GM18499 (cell line): Measurements from ENCODE around the gene DUSP22.
A peak's percentile ranks its signal among the peaks of the same experiment; 100 is the strongest.

Experiments used
- ATAC-seq: cut with Tn5 transposase; IDR thresholded peaks from one replicate; pipeline ENCODE4 v1.9.1; 2021; ENCODE audit warnings: moderate number of reproducible peaks; ENCODE audit not compliant: insufficient read depth, unreplicated experiment

DUSP22 gene

DNA sequence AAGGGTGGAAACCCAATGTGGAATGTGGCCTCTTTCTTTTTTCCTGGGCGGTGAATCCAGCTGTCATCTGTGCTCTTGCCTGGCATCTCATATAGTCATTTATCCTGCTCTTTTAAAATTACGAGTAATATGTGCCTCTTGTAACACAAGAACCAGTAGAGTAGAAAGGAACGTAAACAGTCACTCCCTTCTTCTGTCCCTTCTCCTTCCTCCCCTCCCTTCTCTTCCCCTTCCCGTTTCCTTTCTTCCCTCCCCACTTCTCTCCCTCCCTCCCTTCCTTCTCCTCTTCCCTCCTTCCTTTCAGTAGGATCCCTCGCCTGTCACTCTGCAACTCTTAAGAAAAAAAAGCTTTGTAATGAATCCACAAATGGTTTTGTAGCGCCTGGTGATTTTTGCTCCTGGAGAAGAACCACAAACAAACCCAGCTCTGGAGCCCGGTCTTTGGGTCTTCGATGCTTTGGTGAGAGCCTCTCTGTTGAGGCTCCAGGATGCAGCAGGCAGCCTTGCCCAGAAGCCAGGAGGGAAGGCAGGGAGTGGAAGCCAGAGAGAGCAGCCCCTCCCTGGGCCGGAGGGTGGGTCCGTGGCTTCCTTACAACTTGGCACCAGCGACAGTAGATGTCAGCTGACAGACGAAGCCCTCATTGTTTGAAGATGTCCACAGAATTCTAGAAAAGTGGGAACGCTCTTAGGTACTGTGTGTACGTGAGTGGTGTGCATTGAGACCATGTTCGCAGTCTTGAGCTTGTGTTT, 15.0 kb downstream of the DUSP22 start:
- ATAC-seq: no peak

- no peak for ATAC-seq
Observed at GRCh38 chr6:307874-308273, 15.6 kb downstream of the DUSP22 start.

- ATAC-seq: no peak
Observed at GRCh38 chr6:308307-308706, 16.0 kb downstream of the DUSP22 start.

DNA sequence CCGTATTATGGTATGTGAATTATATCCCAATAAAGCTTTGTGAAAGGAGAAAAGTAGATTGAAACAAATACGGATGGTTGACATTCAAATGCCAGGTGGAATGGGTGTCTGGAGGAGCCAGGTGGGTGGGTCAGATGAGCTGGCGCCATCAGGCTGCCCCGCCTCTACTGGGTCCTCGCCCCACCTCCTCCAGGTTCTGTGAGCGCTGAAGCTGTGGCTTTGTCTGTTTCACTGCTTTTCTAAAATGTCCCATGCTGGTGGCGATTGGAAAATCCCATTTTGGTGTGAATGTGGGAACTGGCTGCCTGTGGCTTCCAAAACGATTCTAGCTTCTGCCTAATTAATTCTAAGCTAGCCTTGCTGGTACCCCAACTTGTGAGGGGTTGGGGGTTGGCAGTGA, 16.5 kb downstream of the DUSP22 start:
- no peak for ATAC-seq

DNA sequence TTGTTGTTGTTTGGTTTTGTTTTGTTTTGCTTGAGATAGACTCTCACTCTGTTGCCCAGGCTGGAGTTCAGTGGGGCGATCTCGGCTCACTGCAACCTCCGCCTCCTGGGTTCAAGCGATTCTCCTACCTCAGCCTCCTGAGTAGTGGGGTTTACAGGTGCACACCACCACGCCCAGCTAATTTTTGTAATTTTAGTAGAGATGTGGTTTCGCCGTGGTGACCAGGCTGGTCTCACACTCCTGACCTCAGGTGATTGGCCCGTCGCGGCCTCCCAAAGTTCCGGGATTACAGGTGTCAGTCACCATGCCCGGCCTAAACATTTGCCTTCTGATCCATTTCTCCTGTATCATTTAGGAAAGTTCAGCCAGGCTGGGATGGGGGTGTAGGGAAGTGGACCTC, 17.7 kb downstream of the DUSP22 start:
- no peak for ATAC-seq

DNA sequence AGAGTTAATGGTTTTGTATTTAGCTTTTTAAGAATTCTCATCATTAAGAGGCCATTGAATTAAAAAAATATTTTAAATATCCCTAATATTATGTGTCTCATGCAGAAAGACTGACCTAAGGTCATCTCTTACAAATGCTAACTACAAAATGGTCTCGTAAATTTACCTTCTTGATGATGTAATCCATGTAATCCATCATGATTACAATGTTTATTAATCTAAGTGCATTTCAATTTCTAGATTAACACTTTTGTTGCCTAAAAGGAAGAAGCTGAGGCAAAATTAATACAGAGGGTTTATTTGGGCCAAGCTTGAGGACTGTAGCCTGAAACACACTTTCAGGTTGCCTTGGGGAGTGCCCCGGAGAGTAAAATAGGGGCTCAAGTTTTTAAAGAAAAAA, 18.4 kb downstream of the DUSP22 start:
- no peak for ATAC-seq

DNA sequence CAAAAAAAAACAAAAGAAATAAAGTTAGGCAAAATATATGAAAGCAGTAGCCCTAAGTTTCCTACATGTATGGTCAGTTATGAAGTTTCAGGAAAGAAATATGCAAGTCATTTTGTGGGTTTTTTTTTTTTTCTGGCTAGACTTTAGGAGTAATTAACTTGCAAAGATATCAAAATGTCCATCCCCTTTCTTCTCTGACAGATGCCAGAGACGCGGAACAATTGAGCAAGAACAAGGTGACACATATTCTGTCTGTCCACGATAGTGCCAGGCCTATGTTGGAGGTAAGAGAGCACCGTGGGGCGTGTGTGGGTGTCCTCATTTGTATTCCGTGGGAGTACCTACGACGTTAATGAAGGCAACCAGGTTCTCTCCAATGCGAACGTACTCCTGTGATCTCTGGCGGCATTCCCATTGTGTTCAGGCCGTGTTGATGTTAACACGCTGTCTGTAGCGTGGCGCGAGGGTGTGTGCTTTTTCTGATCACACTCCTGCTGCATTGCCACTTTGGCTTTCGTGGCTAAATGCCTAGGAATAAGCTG, 19.5 kb downstream of the DUSP22 start:
- ATAC-seq: no peak

- no peak for ATAC-seq
Observed at GRCh38 chr6:313087-313486, 20.8 kb downstream of the DUSP22 start.

- ATAC-seq: no peak
Observed at GRCh38 chr6:313917-314316, 21.6 kb downstream of the DUSP22 start.

GRCh38 chr6:314377-314776, 22.1 kb downstream of the DUSP22 start:
- no peak for ATAC-seq

- no peak for ATAC-seq
Observed at GRCh38 chr6:315226-315625, 22.9 kb downstream of the DUSP22 start.

- ATAC-seq: no peak
Observed at GRCh38 chr6:315921-316752, 23.9 kb downstream of the DUSP22 start.

GRCh38 chr6:316753-317038, 24.4 kb downstream of the DUSP22 start:
- ATAC-seq: no peak

DNA sequence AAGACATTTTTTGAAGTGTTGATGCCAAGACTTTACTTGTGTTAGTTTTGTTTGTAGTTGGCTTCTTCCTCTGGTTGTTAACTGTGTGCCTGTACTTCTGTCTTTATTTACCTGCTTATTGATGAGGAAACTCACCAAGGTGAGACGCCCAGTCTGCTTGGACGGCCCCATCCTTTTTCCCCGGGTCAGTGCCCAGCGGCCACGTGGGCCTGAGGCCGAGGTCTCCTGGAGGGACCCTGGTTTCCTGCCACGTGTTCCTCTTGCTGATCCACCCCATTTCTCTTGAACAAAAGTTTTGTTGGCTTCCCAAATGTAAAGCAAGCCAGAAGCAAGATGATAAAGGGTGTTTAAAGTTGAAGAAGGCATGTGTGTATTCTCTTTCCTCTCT, 24.8 kb downstream of the DUSP22 start:
- no peak for ATAC-seq

DNA sequence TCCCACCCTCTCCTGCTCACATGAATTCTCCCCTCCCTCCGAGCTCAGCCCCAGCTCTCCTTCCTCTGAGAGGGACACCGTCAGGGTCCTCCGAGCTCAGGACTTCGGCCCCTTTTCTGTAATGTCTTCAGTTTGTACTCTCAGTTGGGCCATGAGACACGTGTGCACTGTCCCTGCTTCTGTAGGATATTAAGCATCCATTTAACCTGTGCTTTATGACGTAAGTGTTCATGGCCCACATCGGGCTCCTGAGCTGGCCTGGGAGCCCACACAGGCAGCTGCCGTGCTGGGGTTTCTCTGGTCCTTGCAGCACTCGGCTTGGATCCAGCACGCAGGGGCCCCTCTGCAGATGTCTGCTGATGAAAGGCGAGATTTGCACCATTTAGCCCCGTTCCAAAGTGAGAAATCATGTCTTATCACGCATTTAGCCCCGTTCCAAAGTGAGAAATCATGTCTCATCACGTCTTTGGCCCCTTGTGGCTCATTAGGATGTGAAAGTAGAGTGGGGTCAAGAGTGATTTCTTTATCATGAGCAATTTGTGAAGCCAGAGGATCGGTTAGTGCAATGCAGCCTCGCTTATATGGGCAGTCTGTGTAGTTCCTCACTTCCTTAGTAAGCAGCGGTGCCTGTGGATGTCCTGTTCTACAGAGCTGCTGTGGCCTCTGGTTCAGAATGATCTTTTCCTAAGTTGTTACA, 25.3 kb downstream of the DUSP22 start:
- peak; percentile 31 for ATAC-seq

GRCh38 chr6:318243-318890, 26.1 kb downstream of the DUSP22 start:
- ATAC-seq: no peak

- ATAC-seq: peak; percentile 43
Observed at GRCh38 chr6:319177-320131, 27.2 kb downstream of the DUSP22 start.

DNA sequence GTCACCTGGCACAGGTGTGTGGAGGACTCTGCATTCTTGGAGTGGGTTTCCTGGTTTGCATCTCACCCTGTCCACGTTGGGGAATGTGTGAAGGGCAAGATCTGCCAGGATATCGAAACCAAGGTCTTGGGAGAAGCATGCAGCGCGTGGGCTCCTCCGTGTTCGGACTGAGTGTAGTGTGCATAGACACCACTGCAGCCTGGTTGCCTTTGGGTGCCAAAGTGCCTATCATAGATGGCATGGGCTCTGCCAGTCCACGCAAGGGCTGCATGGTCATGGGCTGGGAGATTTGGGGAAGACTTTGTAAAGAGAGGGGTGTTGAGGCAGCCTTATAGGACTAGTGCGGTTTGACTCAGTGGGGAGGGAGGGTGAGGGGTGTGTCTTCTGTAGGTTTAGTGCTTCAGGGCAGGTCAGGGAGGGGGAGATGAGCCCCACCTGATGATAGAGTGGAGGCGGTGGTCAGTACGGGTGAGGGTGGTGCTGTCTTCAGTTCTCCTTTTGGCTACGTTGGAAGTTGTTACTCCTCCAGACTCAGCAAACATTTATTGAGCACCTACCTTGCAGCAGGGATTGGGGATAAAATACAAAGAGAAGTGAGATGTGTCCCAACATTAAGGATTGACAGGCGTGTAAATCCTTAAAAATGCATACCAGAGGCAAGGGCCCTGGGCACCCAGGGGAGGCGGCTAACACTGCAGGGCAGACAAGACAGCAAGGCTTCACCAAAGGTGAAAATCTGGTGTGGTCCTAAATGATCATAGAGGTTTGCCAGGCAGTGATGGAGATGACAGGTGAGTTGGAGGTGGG, 28.3 kb downstream of the DUSP22 start:
- ATAC-seq: no peak

DNA sequence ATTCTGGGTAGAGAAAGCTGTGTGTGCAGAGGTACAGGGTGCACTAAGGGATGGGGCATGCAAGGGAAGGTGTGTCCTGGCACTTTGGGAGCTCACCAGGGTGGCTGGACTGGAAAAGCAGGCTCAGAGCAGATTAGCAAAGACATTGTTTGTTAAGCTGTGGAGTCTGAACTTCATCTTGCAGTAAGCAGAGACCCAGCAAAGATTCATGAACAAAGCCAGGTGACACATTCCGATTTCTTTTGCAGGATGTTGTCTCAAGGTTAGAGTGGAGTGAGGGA, 28.8 kb downstream of the DUSP22 start:
- ATAC-seq: no peak
